WTC11 (cell line): ENCODE results near the gene SFT2D2. TPM values are rescaled to one million over a fixed set of nuclear protein-coding genes. Genes with fewer than 3 reads are reported as not detected.

Source experiments
- ATAC-seq: fragments of 200-7000 bp; cut with Tn5 transposase; 2 replicates; pipeline ENCODE4 v1.10.0; 2021; ENCODE audit warnings: mild to moderate bottlenecking, moderate library complexity
- Bru-seq: library from RNA; stranded (reverse); fragments of 400-500 nt; gene quantifications from one replicate; lab custom pipeline; 2021; lab: Mats Ljungman, UMichigan
- CTCF ChIA-PET: fragments of 300-600 bp; sonication (Branson Sonifier 250); formaldehyde crosslinking; loops from one replicate; lab custom pipeline; 2021; ENCODE audit warnings: antibody characterized with exemption; lab: Charles Lee
- POLR2A ChIA-PET: fragments of 350-600 bp; sonication (Branson Sonifier 250); formaldehyde crosslinking; loops from one replicate; lab custom pipeline; 2021; ENCODE audit warnings: antibody characterized with exemption; lab: Charles Lee
- DNase-seq: peaks from one replicate; pipeline ENCODE4 v3.0.0; 2021; ENCODE audit warnings: low spot score
- H3K27ac Mint-ChIP-seq: 2 replicates; pipeline ENCODE4 v1.8.0; 2021; ENCODE audit warnings: mixed read lengths
- H3K27me3 Mint-ChIP-seq: 2 replicates; pipeline ENCODE4 v1.8.0; 2021; ENCODE audit warnings: low read depth, mild to moderate bottlenecking, moderate library complexity, mixed read lengths
- H3K36me3 Mint-ChIP-seq: 2 replicates; pipeline ENCODE4 v1.8.0; 2021; ENCODE audit warnings: mixed read lengths
- H3K4me1 Mint-ChIP-seq: 2 replicates; pipeline ENCODE4 v1.8.0; 2022; ENCODE audit warnings: mixed read lengths
- H3K4me3 Mint-ChIP-seq: 2 replicates; pipeline ENCODE4 v1.8.0; 2021; ENCODE audit warnings: mild to moderate bottlenecking, moderate library complexity, mixed read lengths
- H3K9me3 Mint-ChIP-seq: 2 replicates; pipeline ENCODE4 v1.8.0; 2021; ENCODE audit warnings: mixed read lengths
- ATF1 ChIP-seq: sonication (generic); formaldehyde crosslinking; IDR thresholded peaks from 2 replicates; pipeline ENCODE4 v1.8.1; 2023; ENCODE audit warnings: mild to moderate bottlenecking, moderate library complexity, missing genetic modification reagents
- ETV6 ChIP-seq: sonication (generic); formaldehyde crosslinking; IDR thresholded peaks from 2 replicates; pipeline ENCODE4 v1.8.1; 2022; ENCODE audit warnings: mild to moderate bottlenecking, missing genetic modification reagents
- HMGA2 ChIP-seq: fragments of 250-450 bp; sonication (Bioruptor Pico); IDR thresholded peaks from 2 replicates; pipeline ENCODE4 v1.4.0; 2021; ENCODE audit warnings: mild to moderate bottlenecking, moderate library complexity
- NFE2L1 ChIP-seq: sonication (generic); formaldehyde crosslinking; IDR thresholded peaks from 2 replicates; pipeline ENCODE4 v1.8.1; 2023; ENCODE audit warnings: missing genetic modification reagents
- NFYB ChIP-seq: sonication (generic); formaldehyde crosslinking; conservative IDR thresholded peaks from 2 replicates; pipeline ENCODE4 v1.8.0; 2022; ENCODE audit warnings: low read depth, missing genetic modification reagents
- OVOL2 ChIP-seq: fragments of 250-450 bp; sonication (Bioruptor Pico); IDR thresholded peaks from 2 replicates; pipeline ENCODE4 v1.9.0; 2021; ENCODE audit warnings: mild to moderate bottlenecking, borderline replicate concordance
- PRRX2 ChIP-seq: fragments of 250-450 bp; sonication (Bioruptor Pico); IDR thresholded peaks from 2 replicates; pipeline ENCODE4 v1.8.0; 2021; ENCODE audit warnings: mild to moderate bottlenecking
- SOX15 ChIP-seq: fragments of 250-450 bp; sonication (Bioruptor Pico); IDR thresholded peaks from 2 replicates; pipeline ENCODE4 v1.9.0; 2021; ENCODE audit warnings: mild to moderate bottlenecking
- TEAD1 ChIP-seq: sonication (generic); formaldehyde crosslinking; IDR thresholded peaks from 2 replicates; pipeline ENCODE4 v1.8.0; 2022; ENCODE audit warnings: mild to moderate bottlenecking, missing genetic modification reagents
- TP53 ChIP-seq: sonication (generic); formaldehyde crosslinking; IDR thresholded peaks from 2 replicates; pipeline ENCODE4 v1.8.1; 2023; ENCODE audit warnings: mild to moderate bottlenecking, missing genetic modification reagents
- ZNF423 ChIP-seq: fragments of 250-450 bp; sonication (Bioruptor Pico); IDR thresholded peaks from 2 replicates; pipeline ENCODE4 v2.1.2; 2022; ENCODE audit warnings: mild to moderate bottlenecking, moderate library complexity
- ZNF671 ChIP-seq: fragments of 250-450 bp; sonication (Bioruptor Pico); IDR thresholded peaks from 2 replicates; pipeline ENCODE4 v1.8.0; 2021; ENCODE audit warnings: mild to moderate bottlenecking
- long read RNA-seq, 3 experiments: library from RNA in 1 of 3; library from capped mRNA in 1 of 3; library from polyadenylated mRNA in 1 of 3; unstranded in 2 of 3; stranded (forward) in 1 of 3; transcript quantifications; one replicate each; pipeline ENCODE4 v2.0.0, GENCODE V29; 2021
- total RNA-seq: library from RNA; stranded (reverse); gene quantifications from 3 replicates; pipeline ENCODE4 v1.2.3, GENCODE V29; 2021
- TF ChIP-seq, protein P1 (sequence below): sonication (generic); formaldehyde crosslinking; IDR thresholded peaks from 2 replicates; pipeline ENCODE4 v1.8.1; 2023; ENCODE audit warnings: mild to moderate bottlenecking, moderate library complexity, missing genetic modification reagents
- TF ChIP-seq, protein P2 (sequence below): fragments of 250-450 bp; sonication (Bioruptor Pico); IDR thresholded peaks from 2 replicates; pipeline ENCODE4 v1.9.0; 2021; ENCODE audit warnings: mild to moderate bottlenecking
- TF ChIP-seq, protein P3 (sequence below): sonication (generic); formaldehyde crosslinking; IDR thresholded peaks from 2 replicates; pipeline ENCODE4 v1.8.1; 2022; ENCODE audit warnings: mild to moderate bottlenecking, moderate library complexity, missing genetic modification reagents
- TF ChIP-seq, protein P4 (sequence below): sonication (generic); formaldehyde crosslinking; conservative IDR thresholded peaks from 2 replicates; pipeline ENCODE4 v1.8.1; 2023; ENCODE audit warnings: mild to moderate bottlenecking, low read depth, missing genetic modification reagents, moderate library complexity
- TF ChIP-seq, protein P5 (sequence below): sonication (generic); formaldehyde crosslinking; IDR thresholded peaks from 2 replicates; pipeline ENCODE4 v1.8.1; 2022; ENCODE audit warnings: missing genetic modification reagents, borderline replicate concordance
- TF ChIP-seq, protein P6 (sequence below): sonication (generic); formaldehyde crosslinking; IDR thresholded peaks from 2 replicates; pipeline ENCODE4 v1.8.1; 2023; ENCODE audit warnings: mild to moderate bottlenecking, missing genetic modification reagents, moderate library complexity
- TF ChIP-seq, protein P7 (sequence below): sonication (generic); formaldehyde crosslinking; IDR thresholded peaks from 2 replicates; pipeline ENCODE4 v1.8.0; 2022; ENCODE audit warnings: mild to moderate bottlenecking, missing genetic modification reagents
- TF ChIP-seq, protein P8 (sequence below): fragments of 200-600 bp; IDR thresholded peaks from 2 replicates; pipeline ENCODE4 v1.8.0; 2022; ENCODE audit warnings: antibody characterized with exemption
- TF ChIP-seq, protein P9 (sequence below): fragments of 250-450 bp; sonication (Bioruptor Pico); IDR thresholded peaks from 2 replicates; pipeline ENCODE4 v2.1.2; 2022; ENCODE audit warnings: mild to moderate bottlenecking, moderate library complexity

The SFT2D2 gene
- total RNA-seq (23.2 to 28.1 TPM (median 25.2 TPM) in 3 replicates), Bru-seq, nascent RNA (percentile 83 among the genes with signal in this experiment)
- long read RNA-seq, experiment 1, full-length matches to known transcripts, result 4 of 33 reads
- long read RNA-seq, experiment 1, partial matches to known transcripts, result 1 of 33 reads
- long read RNA-seq, experiment 1, other reads (novel, unspliced or antisense), result 28 of 33 reads
- long read RNA-seq, experiment 2, partial matches to known transcripts, result 0 of 12 reads
- long read RNA-seq, experiment 2, other reads (novel, unspliced or antisense), result 12 of 12 reads
- long read RNA-seq, experiment 3, full-length matches to known transcripts, result 6 of 6 reads
- long read RNA-seq, experiment 3, partial matches to known transcripts, result 0 of 6 reads
- long read RNA-seq, experiment 3, other reads (novel, unspliced or antisense), result 0 of 6 reads

DNA sequence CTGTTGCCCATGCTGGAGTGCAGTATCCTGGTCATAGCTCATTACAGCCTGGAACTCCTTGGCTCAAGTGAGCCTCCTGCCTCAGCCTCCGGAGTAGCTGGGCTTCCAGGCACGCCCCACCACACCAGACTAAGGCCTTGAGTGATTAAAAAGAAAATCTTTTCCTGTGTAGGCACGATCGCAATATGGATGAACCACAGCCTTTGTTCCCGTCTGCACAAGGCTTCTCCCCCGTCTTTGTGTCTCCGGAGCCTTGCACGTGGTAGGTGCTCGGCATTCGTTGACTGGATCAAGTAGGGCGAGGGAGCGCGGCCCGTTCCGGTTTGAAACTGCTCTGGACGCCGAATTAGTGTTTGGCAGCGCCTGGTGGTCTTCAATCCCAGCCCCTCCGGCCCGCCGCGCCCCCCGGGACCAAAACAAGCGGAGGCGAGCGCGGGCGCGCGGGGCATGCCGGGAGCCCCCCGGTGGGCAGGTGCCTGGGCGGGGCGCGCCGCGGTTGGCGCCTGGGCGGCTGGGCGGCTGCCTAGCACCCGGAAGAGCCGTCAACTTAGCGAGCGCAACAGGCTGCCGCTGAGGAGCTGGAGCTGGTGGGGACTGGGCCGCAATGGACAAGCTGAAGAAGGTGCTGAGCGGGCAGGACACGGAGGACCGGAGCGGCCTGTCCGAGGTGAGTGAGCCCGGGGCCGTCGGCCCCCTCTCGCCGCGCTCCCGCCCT, at the start of gene SFT2D2:
Gene SFT2D2, plus strand, starts transcription at position 529 of the 715 bp plus-strand sequence. Its CDS starts 76 bp downstream, at position 605.
- ChIA-PET CTCF (interaction anchor here (0.6 to 3.5 kb wide), 10 partner anchors 8 to 632 kb away, joined by 3 to 39 read pairs (median 4); partner anchors contain the start of gene TIPRL), POLR2A (interaction anchor here (0.5 to 1.8 kb wide), 3 partner anchors 9 to 81 kb away, joined by 3 to 9 read pairs (median 7); no protein-coding TSS in a partner anchor)
- H3K27me3 Mint-ChIP-seq, result peaks cover 10% of the 10 kb centered on the region
- DNase-seq, result peak; percentile 57
- H3K4me1 Mint-ChIP-seq, result peaks cover 32% of the 10 kb centered on the region
- peak; percentile 87 for ATAC-seq
- peak within 1 kb of the TSS; percentile 57 for H3K27ac Mint-ChIP-seq
- peaks cover 22% of the 10 kb centered on the region for H3K9me3 Mint-ChIP-seq
- H3K4me3 Mint-ChIP-seq, result peak within 1 kb of the TSS; percentile 90
- H3K36me3 Mint-ChIP-seq, result peaks cover 12% of the 10 kb centered on the region; the same call in 1 of the 2 replicates
- TF ChIP-seq PRRX2 (CRISPR knock-in tag) (no peak), SOX15 (CRISPR knock-in tag) (no peak), NFYB (CRISPR knock-in tag) (peak; percentile 21; the same call in 1 of the 2 replicates), ZNF671 (CRISPR knock-in tag) (no peak), NFE2L1 (CRISPR knock-in tag) (peak; percentile 14; the same call in 1 of the 2 replicates), TEAD1 (CRISPR knock-in tag) (peak; percentile 89), OVOL2 (CRISPR knock-in tag) (no peak), ETV6 (peak; percentile 93), TP53 (no peak), ATF1 (CRISPR knock-in tag) (0 out of 2 replicates have a peak, but pooled peaks have one; percentile 41), HMGA2 (no peak), ZNF423 (CRISPR knock-in tag) (peak; percentile 83)
- TF ChIP-seq, protein P1, sequence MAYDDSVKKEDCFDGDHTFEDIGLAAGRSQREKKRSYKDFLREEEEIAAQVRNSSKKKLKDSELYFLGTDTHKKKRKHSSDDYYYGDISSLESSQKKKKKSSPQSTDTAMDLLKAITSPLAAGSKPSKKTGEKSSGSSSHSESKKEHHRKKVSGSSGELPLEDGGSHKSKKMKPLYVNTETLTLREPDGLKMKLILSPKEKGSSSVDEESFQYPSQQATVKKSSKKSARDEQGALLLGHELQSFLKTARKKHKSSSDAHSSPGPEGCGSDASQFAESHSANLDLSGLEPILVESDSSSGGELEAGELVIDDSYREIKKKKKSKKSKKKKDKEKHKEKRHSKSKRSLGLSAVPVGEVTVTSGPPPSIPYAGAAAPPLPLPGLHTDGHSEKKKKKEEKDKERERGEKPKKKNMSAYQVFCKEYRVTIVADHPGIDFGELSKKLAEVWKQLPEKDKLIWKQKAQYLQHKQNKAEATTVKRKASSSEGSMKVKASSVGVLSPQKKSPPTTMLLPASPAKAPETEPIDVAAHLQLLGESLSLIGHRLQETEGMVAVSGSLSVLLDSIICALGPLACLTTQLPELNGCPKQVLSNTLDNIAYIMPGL (CRISPR knock-in tag), result peak; percentile 44; the same call in 1 of the 2 replicates
- TF ChIP-seq, protein P2, sequence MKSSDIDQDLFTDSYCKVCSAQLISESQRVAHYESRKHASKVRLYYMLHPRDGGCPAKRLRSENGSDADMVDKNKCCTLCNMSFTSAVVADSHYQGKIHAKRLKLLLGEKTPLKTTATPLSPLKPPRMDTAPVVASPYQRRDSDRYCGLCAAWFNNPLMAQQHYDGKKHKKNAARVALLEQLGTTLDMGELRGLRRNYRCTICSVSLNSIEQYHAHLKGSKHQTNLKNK, result no peak
- TF ChIP-seq, protein P3, sequence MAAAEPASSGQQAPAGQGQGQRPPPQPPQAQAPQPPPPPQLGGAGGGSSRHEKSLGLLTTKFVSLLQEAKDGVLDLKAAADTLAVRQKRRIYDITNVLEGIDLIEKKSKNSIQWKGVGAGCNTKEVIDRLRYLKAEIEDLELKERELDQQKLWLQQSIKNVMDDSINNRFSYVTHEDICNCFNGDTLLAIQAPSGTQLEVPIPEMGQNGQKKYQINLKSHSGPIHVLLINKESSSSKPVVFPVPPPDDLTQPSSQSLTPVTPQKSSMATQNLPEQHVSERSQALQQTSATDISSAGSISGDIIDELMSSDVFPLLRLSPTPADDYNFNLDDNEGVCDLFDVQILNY (CRISPR knock-in tag), result peak; percentile 90
- TF ChIP-seq, protein P4, sequence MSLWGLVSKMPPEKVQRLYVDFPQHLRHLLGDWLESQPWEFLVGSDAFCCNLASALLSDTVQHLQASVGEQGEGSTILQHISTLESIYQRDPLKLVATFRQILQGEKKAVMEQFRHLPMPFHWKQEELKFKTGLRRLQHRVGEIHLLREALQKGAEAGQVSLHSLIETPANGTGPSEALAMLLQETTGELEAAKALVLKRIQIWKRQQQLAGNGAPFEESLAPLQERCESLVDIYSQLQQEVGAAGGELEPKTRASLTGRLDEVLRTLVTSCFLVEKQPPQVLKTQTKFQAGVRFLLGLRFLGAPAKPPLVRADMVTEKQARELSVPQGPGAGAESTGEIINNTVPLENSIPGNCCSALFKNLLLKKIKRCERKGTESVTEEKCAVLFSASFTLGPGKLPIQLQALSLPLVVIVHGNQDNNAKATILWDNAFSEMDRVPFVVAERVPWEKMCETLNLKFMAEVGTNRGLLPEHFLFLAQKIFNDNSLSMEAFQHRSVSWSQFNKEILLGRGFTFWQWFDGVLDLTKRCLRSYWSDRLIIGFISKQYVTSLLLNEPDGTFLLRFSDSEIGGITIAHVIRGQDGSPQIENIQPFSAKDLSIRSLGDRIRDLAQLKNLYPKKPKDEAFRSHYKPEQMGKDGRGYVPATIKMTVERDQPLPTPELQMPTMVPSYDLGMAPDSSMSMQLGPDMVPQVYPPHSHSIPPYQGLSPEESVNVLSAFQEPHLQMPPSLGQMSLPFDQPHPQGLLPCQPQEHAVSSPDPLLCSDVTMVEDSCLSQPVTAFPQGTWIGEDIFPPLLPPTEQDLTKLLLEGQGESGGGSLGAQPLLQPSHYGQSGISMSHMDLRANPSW, result no peak
- TF ChIP-seq, protein P5, sequence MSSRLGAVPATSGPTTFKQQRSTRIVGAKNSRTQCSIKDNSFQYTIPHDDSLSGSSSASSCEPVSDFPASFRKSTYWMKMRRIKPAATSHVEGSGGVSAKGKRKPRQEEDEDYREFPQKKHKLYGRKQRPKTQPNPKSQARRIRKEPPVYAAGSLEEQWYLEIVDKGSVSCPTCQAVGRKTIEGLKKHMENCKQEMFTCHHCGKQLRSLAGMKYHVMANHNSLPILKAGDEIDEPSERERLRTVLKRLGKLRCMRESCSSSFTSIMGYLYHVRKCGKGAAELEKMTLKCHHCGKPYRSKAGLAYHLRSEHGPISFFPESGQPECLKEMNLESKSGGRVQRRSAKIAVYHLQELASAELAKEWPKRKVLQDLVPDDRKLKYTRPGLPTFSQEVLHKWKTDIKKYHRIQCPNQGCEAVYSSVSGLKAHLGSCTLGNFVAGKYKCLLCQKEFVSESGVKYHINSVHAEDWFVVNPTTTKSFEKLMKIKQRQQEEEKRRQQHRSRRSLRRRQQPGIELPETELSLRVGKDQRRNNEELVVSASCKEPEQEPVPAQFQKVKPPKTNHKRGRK (CRISPR knock-in tag), result no peak
- TF ChIP-seq, protein P6, sequence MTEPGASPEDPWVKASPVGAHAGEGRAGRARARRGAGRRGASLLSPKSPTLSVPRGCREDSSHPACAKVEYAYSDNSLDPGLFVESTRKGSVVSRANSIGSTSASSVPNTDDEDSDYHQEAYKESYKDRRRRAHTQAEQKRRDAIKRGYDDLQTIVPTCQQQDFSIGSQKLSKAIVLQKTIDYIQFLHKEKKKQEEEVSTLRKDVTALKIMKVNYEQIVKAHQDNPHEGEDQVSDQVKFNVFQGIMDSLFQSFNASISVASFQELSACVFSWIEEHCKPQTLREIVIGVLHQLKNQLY (CRISPR knock-in tag), result no peak
- TF ChIP-seq, protein P7, sequence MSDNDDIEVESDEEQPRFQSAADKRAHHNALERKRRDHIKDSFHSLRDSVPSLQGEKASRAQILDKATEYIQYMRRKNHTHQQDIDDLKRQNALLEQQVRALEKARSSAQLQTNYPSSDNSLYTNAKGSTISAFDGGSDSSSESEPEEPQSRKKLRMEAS, result peak; percentile 94
- TF ChIP-seq, protein P8, sequence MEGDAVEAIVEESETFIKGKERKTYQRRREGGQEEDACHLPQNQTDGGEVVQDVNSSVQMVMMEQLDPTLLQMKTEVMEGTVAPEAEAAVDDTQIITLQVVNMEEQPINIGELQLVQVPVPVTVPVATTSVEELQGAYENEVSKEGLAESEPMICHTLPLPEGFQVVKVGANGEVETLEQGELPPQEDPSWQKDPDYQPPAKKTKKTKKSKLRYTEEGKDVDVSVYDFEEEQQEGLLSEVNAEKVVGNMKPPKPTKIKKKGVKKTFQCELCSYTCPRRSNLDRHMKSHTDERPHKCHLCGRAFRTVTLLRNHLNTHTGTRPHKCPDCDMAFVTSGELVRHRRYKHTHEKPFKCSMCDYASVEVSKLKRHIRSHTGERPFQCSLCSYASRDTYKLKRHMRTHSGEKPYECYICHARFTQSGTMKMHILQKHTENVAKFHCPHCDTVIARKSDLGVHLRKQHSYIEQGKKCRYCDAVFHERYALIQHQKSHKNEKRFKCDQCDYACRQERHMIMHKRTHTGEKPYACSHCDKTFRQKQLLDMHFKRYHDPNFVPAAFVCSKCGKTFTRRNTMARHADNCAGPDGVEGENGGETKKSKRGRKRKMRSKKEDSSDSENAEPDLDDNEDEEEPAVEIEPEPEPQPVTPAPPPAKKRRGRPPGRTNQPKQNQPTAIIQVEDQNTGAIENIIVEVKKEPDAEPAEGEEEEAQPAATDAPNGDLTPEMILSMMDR, result no peak
- TF ChIP-seq, protein P9, sequence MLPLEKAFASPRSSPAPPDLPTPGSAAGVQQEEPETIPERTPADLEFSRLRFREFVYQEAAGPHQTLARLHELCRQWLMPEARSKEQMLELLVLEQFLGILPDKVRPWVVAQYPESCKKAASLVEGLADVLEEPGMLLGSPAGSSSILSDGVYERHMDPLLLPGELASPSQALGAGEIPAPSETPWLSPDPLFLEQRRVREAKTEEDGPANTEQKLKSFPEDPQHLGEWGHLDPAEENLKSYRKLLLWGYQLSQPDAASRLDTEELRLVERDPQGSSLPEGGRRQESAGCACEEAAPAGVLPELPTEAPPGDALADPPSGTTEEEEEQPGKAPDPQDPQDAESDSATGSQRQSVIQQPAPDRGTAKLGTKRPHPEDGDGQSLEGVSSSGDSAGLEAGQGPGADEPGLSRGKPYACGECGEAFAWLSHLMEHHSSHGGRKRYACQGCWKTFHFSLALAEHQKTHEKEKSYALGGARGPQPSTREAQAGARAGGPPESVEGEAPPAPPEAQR, result no peak
